NCI-H2081 treated with DMSO at 0.1 percent for 48 hours (cell line): ENCODE measurements around the gene DGLUCY.
"Not testable (repeated sequence)": the region's sequence is repeated elsewhere in the genome, so short reads cannot be mapped to it uniquely, and the experiment has no call there.

Experiments
- DNase-seq: peaks from one replicate; lab custom pipeline; 2025; lab: John Stamatoyannopoulos, UW

Gene DGLUCY

DNA sequence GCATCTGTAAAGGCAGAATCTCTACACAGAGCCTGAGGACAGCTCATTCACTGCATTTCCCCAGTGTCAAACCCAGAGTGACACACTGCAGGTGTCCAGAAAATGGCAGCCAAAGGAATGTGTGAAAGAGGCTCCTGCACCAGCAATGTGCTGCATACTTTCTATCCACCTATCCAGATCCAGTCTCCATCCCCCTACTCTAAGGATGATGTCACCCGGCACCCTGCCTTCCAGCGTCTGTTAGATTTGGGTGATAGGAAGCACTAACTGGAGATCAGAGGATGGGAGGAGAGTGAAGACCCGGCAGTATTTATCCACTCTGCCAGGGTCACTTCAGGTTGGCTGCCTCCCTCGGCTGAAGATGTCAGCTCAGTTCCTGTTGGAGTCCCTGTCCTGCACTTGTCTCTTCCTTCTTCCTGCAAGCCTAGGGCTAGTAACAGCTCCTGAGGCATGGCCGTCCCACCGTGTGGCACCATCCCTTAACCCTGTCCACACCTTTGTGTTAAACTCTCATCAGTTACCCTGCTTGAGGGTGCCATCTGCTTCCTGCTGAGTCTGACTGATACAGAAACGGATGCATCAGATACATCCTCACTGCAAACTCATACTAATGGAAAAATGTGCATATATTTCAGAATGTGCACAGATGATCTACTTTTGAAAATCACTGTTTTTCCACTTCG, 143.6 kb downstream of the DGLUCY start:
- no peak for DNase-seq

DNA sequence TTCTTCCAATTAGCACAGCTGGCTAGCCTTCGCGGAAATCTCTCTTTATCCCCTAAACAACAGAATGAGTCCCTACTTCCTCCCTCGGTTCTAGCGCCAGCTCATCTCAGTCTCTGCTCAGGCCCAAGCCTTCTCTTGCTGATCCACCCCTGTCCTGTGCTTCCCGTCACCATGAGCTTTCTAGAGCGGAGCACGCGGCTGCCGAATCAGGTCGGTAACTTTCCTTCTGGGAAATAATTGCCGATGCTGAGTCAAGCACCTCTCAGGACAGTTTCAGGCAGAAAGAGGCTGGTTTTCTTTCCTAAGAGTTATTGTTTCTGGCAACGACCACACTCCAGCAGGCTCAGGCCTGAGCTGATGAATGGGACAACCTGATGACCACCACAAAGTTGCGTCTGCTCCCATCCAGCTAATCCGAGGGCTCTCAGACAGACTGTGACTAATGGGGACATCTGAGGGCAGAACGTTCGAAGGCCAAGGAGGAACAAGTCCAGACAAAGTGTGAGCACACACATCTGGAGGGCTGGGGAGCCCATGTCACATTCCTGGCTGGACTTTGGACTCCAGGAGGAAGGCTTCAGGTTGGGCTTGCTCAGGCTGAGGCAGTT, 144.2 kb downstream of the DGLUCY start:
- no peak for DNase-seq

DNA sequence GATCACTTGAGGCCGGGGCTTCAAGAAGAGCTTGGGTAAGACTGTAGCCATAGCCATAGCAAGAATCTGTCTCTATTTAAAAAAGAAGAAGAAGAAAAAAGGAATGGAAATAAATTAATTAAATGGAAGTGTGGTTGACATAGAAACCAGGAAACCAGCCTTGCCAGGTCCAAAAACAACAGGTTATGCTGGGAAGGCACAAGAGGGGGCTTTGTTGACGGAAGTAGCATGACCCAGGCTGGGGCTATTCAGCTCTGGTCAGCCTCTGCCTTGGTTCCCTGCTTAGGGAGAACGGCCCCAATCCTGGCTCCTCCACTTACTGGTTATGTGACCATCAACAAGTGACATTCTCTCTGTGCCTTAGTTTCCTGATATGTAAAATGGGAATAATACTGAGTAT, 145.0 kb downstream of the DGLUCY start:
- DNase-seq: no peak

DNA sequence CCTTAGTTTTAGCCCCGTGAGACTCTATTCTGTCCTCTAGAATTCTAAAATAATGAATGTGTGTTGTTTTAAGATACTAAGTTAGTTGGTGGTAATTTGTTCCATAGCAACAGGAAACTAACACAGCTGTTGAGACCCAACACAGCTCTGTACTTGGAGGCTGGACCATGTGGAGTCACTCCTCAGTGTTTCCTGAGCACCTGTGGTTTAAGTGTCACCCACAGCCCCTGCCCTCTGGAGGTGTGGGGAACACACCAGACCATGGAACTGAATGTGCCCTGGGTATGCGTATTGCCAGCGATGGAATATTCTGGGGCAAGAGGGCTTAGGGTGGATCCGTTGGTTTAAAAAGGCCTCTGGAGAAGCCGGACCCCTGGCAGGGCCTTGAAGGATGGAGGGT, 147.2 kb downstream of the DGLUCY start:
- DNase-seq: no peak

DNA sequence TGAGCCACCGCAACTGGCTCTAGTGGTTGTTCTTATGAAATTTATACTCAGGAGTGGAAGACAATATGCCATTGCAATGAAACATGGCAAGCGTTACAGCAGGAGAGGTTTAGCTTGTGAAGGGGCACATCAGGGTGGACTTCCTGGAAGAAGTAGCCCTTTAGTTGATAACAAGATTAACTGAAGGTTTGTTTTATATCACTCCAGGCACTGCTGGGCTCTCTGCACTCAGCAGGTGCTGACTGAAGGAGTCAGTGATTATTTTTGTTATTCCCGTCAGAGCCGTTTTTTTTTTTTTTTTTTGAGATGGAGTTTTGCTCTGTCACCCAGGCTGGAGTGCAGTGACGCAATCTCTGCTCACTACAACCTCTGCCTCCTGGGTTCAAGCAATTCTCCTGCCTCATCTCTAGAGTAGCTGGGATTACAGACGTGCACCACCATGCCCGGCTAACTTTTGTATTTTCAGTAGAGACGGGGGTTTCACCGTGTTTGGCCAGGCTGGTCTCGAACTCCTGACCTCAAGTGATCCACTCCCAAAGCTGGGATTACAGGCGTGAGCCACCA, 148.2 kb downstream of the DGLUCY start:
- DNase-seq: no peak

DNA sequence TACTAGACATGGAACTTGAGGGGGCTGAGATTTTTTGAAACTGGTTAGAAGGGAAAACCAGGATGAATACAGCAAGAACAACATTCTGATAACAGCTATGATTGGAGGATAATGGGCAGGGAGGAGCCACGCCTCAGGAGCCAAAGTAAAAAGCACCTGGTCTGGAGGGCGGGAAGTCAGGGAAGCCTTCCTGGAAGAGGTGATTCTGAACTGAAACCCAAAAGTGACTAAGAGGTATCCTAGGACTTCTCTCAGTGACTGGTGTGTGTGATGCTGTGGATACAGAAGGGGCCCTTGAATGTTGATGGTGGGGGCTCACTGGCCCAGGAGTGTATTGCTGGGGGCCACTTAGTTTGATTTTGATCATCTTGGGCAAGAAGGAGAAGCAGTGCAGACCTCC, 149.5 kb downstream of the DGLUCY start:
- no peak for DNase-seq

DNA sequence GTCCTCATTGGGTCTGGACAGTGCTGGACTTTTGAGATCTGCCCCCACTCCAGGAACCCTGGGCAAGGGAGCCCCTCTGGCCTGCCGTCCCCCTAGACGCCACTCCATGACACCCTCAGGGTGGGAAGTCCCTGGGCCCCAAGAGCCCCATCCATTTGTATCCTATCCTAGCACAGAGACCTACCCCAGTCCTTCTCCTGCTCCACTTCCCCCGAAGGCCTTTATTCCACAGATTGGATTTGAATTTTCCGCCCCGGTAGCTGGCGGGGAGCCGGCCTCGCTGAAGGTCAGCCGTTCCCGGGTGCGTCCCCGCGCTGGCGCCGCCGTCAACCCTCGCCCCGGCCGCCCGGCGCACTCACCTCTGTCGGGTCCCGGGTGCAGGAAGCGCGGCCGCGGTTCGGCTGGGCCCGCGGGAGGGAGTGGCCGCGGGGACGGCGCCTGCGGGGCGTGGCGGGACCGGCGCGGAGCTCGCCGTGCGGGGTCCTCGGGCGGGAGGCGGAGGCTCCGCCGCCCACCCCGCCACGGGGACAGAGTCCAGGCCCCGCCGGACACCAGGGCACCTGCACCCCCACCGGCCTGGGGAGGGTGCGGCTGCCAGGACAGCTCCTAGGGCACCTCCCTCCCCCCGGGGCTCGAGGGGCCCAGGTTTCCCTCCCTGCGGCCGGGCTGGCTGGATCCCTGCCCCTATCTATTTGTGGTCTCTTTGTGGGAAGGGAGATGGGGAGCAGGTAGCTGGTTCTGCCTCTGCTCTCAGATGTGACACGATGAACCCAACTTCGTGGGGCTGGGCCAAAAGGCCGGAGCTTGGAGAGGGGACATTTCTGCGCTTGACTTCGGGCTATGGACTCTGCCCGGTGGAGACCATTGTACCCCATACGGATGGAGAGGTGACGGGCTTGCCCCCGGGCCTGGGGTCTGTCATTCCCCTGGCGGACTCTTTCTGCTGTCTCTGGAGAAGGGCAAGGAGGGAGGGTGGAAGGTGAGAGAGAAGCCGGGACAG, 150.6 kb downstream of the DGLUCY start:
- no peak for DNase-seq

DNA sequence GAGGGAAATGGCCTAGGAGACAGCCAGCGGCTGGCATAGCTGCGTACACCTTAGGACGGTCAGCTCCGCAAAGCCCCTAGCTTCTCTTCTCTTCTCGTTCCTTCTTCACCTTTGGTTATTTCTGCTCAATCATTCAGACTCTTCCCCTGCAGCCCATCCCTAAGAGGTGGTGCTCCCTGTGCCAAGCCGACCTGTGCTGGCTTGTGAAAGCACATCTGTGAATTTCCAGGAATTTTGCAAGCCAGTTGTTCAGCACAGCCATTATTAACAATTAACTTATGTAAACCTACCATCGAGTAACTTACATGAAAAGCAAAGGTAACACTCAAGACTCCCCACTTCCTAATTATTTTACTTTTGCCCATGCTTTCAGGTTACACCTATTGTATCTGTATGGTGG, 151.5 kb downstream of the DGLUCY start:
- DNase-seq: no peak

DNA sequence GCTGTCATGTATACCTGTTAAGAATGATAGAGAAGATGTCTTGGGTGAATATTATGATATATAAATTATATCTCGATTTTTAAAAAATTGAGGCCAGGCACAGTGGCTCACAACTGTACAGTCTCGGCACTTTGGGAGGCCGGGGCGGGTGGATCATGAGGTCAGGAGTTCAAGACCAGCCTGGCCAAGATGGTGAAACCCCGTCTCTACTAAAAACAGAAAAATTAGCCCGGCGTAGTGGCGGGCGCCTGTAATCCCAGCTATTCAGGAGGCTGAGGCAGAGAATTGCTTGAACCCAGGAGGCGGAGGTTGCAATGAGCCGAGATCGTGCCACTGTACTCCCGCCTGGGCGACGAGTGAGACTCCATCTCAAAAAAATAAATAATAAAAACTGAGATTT, 152.4 kb downstream of the DGLUCY start:
- not testable (repeated sequence) for DNase-seq

DNA sequence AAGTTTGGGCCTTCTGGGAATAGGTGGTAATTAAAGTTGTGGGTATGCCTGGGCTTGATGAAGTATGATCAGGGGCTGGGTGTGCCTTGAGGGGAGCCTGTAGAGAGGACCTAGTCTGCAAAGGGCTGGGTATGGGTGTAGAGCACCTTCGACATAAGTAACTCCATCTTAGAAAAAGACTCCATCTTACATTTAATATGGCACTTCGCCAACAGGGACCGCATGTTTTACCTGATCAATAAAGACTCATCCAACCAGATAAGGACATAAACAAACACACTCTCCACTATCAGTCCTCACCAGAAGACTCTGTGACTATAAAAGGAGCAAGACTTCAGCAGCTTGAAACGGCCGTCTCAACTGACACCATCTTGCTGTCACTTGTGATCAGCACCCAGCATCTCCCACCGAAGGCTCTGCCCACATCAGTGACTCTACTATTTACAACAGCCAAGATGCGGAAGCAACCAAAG, 154.1 kb downstream of the DGLUCY start:
- no peak for DNase-seq

DNA sequence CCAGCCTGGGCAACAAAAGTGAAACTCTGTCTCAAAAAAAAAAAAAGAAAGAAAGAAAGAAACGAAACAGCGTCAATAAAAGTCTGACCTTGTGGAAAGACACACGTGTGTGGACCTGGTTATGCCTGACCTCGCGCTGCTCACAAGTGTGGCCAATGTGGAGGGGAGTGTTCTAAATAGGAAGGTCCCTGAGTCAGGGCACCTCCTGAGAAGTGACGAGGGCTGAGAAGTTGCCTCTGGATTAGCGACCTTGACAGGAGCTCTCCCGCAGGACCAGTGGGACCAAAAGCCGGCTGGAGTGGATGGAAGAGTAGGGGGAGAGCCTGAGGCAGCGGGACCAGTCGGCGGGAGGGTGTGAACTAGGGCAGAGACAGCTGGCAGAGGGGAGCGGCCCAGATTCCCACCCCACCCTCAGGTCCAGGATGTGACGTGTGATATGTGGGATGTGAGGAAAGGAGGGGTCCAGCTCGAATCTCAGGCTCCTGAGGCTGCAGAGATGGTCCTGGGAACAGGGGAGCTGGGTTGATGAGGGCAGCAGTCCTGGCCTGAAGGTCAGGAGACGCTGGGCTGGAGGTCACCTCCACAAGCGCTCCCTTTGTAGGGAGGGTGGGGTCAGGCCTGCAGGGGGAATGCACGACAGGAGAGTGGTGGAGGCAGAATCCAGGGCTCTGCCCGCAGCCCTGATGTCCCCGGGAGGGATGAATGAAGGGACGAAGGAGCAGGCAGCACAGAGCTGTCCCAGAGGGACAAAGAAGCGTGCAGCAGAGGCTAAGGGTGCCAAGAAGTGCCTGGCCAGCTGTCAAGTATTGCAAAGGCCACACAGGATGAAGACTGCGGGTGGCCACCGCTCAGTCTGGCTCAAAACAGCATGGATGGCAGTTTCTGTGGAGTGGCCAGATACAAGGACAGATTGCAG, 155.5 kb downstream of the DGLUCY start:
- no peak for DNase-seq

DNA sequence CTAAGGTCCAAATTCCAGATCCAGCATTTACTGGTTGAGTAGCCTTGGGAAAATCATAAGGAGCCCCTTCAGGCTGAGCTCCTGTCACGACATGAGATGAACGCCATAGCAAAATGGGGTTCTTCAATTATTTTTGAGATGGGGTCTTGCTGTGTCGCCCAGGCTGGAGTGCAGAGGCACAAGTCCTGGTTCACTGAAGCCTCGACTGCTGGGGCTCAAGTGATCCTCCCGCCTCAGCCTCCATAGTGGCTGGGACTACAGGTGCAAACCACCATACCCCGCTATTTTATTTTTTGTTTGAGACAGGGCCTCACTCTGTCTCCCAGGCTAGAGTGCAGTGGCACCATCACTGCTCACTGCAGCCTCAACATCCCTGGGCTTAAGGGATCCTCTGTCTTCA, 156.3 kb downstream of the DGLUCY start:
- DNase-seq: no peak

DNA sequence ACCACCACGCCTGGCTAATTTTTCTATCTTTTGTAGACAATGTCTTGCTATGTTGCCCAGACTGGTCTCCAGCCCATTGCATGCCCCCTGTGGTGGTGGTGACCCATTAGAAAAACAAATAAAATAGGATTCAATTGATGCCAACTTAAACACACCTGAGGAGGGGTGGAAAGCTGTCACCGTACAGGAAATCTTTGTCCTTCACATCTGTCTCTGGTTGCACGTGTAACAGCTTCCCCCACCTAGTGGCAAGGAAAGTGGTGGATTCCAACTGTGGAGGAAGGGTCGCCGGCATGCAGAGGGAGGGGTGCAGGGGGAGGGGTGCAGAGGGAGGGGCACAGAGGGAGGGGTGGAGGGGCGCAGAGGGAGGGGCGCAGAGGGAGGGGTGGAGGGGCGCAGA, 156.7 kb downstream of the DGLUCY start:
- DNase-seq: no peak

DNA sequence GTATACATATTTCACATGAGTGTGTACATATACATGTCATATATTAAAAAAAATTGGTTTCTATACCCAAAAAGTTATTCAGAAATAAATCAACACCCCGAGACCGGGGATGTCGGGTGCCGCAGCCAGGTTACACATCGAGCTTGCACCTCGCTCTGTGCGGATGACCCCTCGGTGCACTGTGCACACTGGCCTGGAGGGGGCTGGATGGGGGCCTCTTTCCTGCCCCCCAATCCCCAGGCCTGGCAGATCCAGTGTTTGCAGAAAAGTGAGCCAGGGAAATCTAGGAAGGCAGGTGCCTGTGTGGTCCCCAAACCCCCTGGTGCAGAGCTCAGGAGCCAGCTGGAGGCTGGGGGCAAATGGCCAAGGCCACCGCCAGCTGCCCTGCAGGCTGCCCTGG, 157.8 kb downstream of the DGLUCY start:
- no peak for DNase-seq

DNA sequence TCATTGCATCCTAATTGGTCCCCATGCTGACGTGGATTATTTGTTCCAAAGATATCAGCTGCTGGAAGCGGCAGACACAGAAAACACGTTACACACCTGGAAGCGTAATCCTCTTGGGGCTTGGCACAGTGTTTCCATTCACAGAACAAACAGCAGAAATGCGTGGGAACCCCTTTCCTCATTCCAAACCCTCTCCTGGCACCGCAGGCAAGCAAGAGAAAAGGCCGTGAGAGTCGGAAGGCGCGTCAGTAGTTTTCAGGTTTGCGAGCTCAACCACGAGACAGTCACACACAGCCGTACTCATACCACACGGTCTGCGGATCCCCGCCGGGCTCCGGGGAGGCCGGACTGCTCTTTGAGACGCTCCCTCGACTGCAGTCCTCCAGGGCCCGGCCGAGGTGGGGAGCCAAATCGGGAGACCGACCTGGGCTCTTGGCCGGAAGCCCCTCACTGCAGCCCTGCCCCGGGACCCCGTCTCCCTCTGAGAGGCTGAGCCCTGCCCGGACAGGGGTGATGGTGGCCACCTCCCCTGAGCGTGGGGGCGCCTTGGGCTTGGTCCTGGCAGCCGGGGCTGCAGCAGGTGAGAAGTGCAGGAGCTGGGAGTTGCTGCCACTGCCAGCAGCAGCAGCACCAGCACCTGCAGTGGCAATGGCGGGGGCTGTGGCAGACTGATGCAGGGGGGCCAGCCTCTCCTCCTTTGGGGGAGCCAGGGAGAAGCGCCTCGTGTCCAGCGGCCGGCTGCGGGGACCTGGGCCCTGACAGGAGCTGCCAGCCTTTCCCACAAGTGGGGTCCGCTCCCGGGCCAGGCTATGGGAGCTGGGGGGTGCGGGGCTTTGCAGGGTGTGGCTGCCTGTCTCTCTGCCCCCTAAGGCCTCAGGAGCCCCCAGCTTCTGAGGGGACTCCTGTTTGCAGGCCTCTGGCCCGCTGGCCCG, 158.7 kb downstream of the DGLUCY start:
- no peak for DNase-seq

DNA sequence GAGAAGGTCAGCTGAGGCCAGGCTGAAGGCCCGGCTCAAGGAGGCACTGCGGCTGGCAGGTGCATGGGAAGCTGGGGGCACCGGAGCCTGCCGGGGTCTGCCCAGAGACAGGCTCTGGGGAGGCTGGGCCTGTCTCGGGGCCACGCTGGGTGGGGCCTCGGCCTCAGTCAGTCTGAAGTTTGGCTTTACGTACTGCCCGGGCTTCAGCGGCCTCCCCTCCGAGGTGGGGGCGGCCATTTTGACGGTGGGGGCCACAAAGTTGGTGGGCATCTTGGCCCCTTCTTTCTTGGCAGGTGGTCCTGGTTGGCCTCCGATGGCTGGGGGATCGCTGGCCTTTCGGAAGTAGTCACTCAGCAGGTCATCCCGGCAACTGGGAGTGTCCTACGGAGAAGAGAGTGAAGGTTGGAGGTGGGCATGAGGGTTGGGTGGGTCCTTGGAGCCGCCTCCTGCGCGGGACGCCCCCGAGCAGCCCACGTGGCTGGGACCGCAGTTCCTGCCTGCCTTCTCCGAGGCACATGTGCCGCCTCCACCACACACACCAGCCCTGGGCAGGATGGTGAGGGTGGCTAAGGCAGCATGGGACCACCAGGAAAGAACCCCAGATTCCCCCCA, 159.5 kb downstream of the DGLUCY start:
- DNase-seq: no peak

DNA sequence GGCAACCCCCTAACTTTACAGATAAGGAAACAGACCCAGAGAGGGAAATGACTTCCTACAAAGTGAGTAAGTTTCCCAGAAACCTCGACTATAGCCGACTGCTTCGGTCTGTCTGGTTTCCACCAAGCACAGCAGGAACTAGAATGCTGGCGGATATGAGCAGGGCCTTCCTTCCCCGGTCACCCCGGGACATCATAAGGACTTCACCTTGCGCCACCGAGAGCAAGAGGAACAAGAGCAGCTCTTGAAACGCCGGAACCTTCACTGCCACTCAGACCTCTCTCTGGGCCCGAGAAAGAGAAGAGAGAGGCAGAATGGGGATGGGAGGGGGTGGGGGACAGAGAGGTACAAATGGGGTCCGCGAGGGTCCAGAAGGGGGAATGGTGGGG, 160.0 kb downstream of the DGLUCY start:
- DNase-seq: no peak

DNA sequence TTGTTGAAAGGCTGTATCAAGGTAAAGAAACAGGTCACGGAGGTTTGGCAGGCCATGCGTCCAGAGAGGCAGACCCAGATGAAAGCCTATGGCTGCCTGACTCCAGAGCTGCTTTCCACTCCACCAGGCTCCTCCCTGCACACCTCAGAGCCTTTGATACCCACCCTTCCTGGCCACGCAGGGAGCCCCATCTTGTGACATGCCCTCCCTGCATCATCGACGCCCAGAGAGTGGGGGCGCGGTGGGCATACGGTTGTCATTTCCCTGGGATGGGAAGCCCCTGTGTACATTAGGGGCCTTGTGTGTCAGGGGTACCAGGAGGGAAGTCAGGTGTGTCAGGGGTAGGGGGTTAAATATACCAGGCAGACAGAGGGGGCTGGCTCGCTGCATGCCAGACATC, 160.9 kb downstream of the DGLUCY start:
- no peak for DNase-seq
